Measurements from ENCODE around the gene GJB4. TPM values are rescaled to one million over a fixed set of nuclear protein-coding genes. Genes with fewer than 3 reads are reported as not detected.
"Not testable (repeated sequence)": the region's sequence is repeated elsewhere in the genome, so short reads cannot be mapped to it uniquely, and the experiment has no call there.

Gene GJB4
- polyA plus RNA-seq, 3 donors: not detected

- Mint-ChIP-seq H3K4me1 (no peaks in the 10 kb centered on the region), H3K9me3 (peaks cover 0 to 7% (median 0%) of the 10 kb centered on the region in 7 donors), H3K27ac (no peak overlapping the region), H3K27me3 (ENCODE audit: low read depth in 3 of 3) (peaks cover 5 to 7% (median 7%) of the 10 kb centered on the region in 3 donors), H3K36me3 (no peaks in the 10 kb centered on the region), H3K4me3 (no peak overlapping the region)
- intact Hi-C loops (cut with micrococcal nuclease): no loop called here
- H3K27ac ChIP-seq (ENCODE audit: low read depth in 1 of 2, low read length in 2 of 2): no peak overlapping the region
- no peak overlapping the region for H2AFZ ChIP-seq (ENCODE audit: insufficient read depth, low read depth, low read length, poor library complexity, severe bottlenecking)
- 80% methylated on average over 2 of the region's 3 CpGs for WGBS (ENCODE audit: insufficient coverage)
- H3K4me2 ChIP-seq (replicated peaks; ENCODE audit: extremely low read depth, low read length, poor library complexity, severe bottlenecking): no peak overlapping the region
- no peak overlapping the region for H3K9ac ChIP-seq (ENCODE audit: insufficient read depth, low read length, poor library complexity, severe bottlenecking)
- TF ChIP-seq CTCF (IDR thresholded peaks at IDR 0.05): no peak
- H3K4me3 ChIP-seq (replicated peaks in 1 of 3; ENCODE audit: low read depth in 2 of 3, low read length in 3 of 3): no peak overlapping the region
- H3K27me3 ChIP-seq (ENCODE audit: control insufficient read depth in 2 of 2, insufficient read depth in 2 of 2, low read length in 2 of 2): no peaks in the 10 kb centered on the region
- H3K9me3 ChIP-seq (replicated peaks in 1 of 2; ENCODE audit: control insufficient read depth in 1 of 2, insufficient read depth in 1 of 2, low read length in 2 of 2): peaks cover 0 to 3% of the 10 kb centered on the region in 2 donors
- no peaks in the 10 kb centered on the region for H3K36me3 ChIP-seq (replicated peaks in 1 of 2; ENCODE audit: control insufficient read depth in 1 of 2, insufficient read depth in 2 of 2, low read length in 2 of 2)
- no peaks in the 10 kb centered on the region for H3K4me1 ChIP-seq (ENCODE audit: control insufficient read depth in 1 of 2, insufficient read depth in 2 of 2, low read length in 2 of 2)
- no peak for DNase-seq
- H4K20me1 ChIP-seq (ENCODE audit: insufficient read depth, low read length): no peaks in the 10 kb centered on the region
- no peaks in the 10 kb centered on the region for H3K79me2 ChIP-seq (ENCODE audit: insufficient read depth, low read length)
These were observed 46.9 kb downstream of the GJB4 start for GRCh38 chr1:34806396-34806795.

GRCh38 chr1:34808051-34808810, 48.7 kb downstream of the GJB4 start:
- Mint-ChIP-seq H3K36me3 (no peaks in the 10 kb centered on the region), H3K4me1 (no peaks in the 10 kb centered on the region), H3K9me3 (peaks cover 0 to 7% (median 0%) of the 10 kb centered on the region in 7 donors), H3K4me3 (no peak overlapping the region), H3K27ac (no peak overlapping the region), H3K27me3 (ENCODE audit: low read depth in 3 of 3) (peaks cover 4 to 6% (median 5%) of the 10 kb centered on the region in 3 donors)
- intact Hi-C loops (cut with micrococcal nuclease): no loop called here
- no peak overlapping the region for H3K27ac ChIP-seq (ENCODE audit: low read depth in 1 of 2, low read length in 2 of 2)
- WGBS (ENCODE audit: insufficient coverage): 97% methylated on average over 5 of the region's 9 CpGs
- H3K9me3 ChIP-seq (replicated peaks in 1 of 2; ENCODE audit: control insufficient read depth in 1 of 2, insufficient read depth in 1 of 2, low read length in 2 of 2): peaks cover 0 to 3% of the 10 kb centered on the region in 2 donors
- no peaks in the 10 kb centered on the region for H3K27me3 ChIP-seq (ENCODE audit: control insufficient read depth in 2 of 2, insufficient read depth in 2 of 2, low read length in 2 of 2)
- no peak overlapping the region for H3K9ac ChIP-seq (ENCODE audit: insufficient read depth, low read length, poor library complexity, severe bottlenecking)
- no peaks in the 10 kb centered on the region for H3K36me3 ChIP-seq (replicated peaks in 1 of 2; ENCODE audit: control insufficient read depth in 1 of 2, insufficient read depth in 2 of 2, low read length in 2 of 2)
- H3K4me3 ChIP-seq (replicated peaks in 1 of 3; ENCODE audit: low read depth in 2 of 3, low read length in 3 of 3): no peak overlapping the region
- H3K4me1 ChIP-seq (ENCODE audit: control insufficient read depth in 1 of 2, insufficient read depth in 2 of 2, low read length in 2 of 2): no peaks in the 10 kb centered on the region
- no peak overlapping the region for H3K4me2 ChIP-seq (replicated peaks; ENCODE audit: extremely low read depth, low read length, poor library complexity, severe bottlenecking)
- H4K20me1 ChIP-seq (ENCODE audit: insufficient read depth, low read length): no peaks in the 10 kb centered on the region
- no peak overlapping the region for H2AFZ ChIP-seq (ENCODE audit: insufficient read depth, low read depth, low read length, poor library complexity, severe bottlenecking)
- H3K79me2 ChIP-seq (ENCODE audit: insufficient read depth, low read length): no peaks in the 10 kb centered on the region
- no peak for TF ChIP-seq CTCF (IDR thresholded peaks at IDR 0.05)
- DNase-seq: no peak

- H3K4me1 ChIP-seq (ENCODE audit: control insufficient read depth in 1 of 2, insufficient read depth in 2 of 2, low read length in 2 of 2); intact Hi-C loops (cut with micrococcal nuclease); H3K79me2 ChIP-seq (ENCODE audit: insufficient read depth, low read length); H2AFZ ChIP-seq (ENCODE audit: insufficient read depth, low read depth, low read length, poor library complexity, severe bottlenecking); H3K4me1 Mint-ChIP-seq; H3K27ac Mint-ChIP-seq; H3K27me3 Mint-ChIP-seq (ENCODE audit: low read depth in 3 of 3); H3K9ac ChIP-seq (ENCODE audit: insufficient read depth, low read length, poor library complexity, severe bottlenecking); H4K20me1 ChIP-seq (ENCODE audit: insufficient read depth, low read length); H3K4me3 Mint-ChIP-seq; H3K4me3 ChIP-seq (replicated peaks in 1 of 3; ENCODE audit: low read depth in 2 of 3, low read length in 3 of 3); H3K9me3 Mint-ChIP-seq; H3K36me3 ChIP-seq (replicated peaks in 1 of 2; ENCODE audit: control insufficient read depth in 1 of 2, insufficient read depth in 2 of 2, low read length in 2 of 2); H3K36me3 Mint-ChIP-seq; DNase-seq; H3K4me2 ChIP-seq (replicated peaks; ENCODE audit: extremely low read depth, low read length, poor library complexity, severe bottlenecking); H3K27ac ChIP-seq (ENCODE audit: low read depth in 1 of 2, low read length in 2 of 2); H3K27me3 ChIP-seq (ENCODE audit: control insufficient read depth in 2 of 2, insufficient read depth in 2 of 2, low read length in 2 of 2); H3K9me3 ChIP-seq (replicated peaks in 1 of 2; ENCODE audit: control insufficient read depth in 1 of 2, insufficient read depth in 1 of 2, low read length in 2 of 2): not testable (repeated sequence)
- WGBS (ENCODE audit: insufficient coverage): no CpG with 5 or more reads among the region's 3 CpGs
These were observed 51.2 kb downstream of the GJB4 start for GRCh38 chr1:34810781-34811180.

All from CD14-positive monocyte (primary cell).